GM23248 (cell line): ENCODE results near the gene MBNL1. TPM values are rescaled to one million over a fixed set of nuclear protein-coding genes. Genes with fewer than 3 reads are reported as not detected.

Source experiments
- DNase-seq: peaks from one replicate; pipeline ENCODE4 v3.0.0-alpha.2; 2015
- H2AFZ ChIP-seq: fragments of 200-600 bp; sonication (generic); 2 replicates; pipeline ENCODE4 v1.6.1; 2016; ENCODE audit warnings: antibody characterized with exemption
- H3F3A ChIP-seq: fragments of 200-600 bp; sonication (generic); 2 replicates; pipeline ENCODE4 v1.6.1; 2016; ENCODE audit warnings: mild to moderate bottlenecking, antibody characterized with exemption, mixed run types; ENCODE audit not compliant: insufficient read depth
- H3K27ac ChIP-seq: fragments of 200-600 bp; sonication (generic); 2 replicates; pipeline ENCODE4 v1.5.1; 2016; ENCODE audit warnings: mild to moderate bottlenecking
- H3K27me3 ChIP-seq: fragments of 200-600 bp; sonication (generic); replicated peaks from 2 replicates; pipeline ENCODE4 v1.6.1; 2016; ENCODE audit warnings: mild to moderate bottlenecking; ENCODE audit not compliant: insufficient read depth
- H3K36me3 ChIP-seq: fragments of 200-600 bp; sonication (generic); 2 replicates; pipeline ENCODE4 v1.6.1; 2016; ENCODE audit warnings: low read depth, mild to moderate bottlenecking
- H3K4me1 ChIP-seq: fragments of 200-600 bp; sonication (generic); 2 replicates; pipeline ENCODE4 v1.6.1; 2016; ENCODE audit warnings: mild to moderate bottlenecking; ENCODE audit not compliant: insufficient read depth
- H3K4me2 ChIP-seq: fragments of 200-600 bp; sonication (generic); one replicate; pipeline ENCODE4 v1.6.1; 2016; ENCODE audit warnings: mild to moderate bottlenecking; ENCODE audit not compliant: unreplicated experiment
- H3K4me3 ChIP-seq: fragments of 200-600 bp; sonication (generic); 2 replicates; pipeline ENCODE4 v1.5.1; 2016; ENCODE audit warnings: mild to moderate bottlenecking
- H3K79me2 ChIP-seq: fragments of 200-600 bp; sonication (generic); 2 replicates; pipeline ENCODE4 v1.6.1; 2016; ENCODE audit warnings: mild to moderate bottlenecking; ENCODE audit not compliant: insufficient read depth
- H3K9ac ChIP-seq: fragments of 200-600 bp; sonication (generic); 2 replicates; pipeline ENCODE4 v1.6.1; 2016; ENCODE audit warnings: mild to moderate bottlenecking
- H3K9me2 ChIP-seq: fragments of 200-600 bp; sonication (generic); 2 replicates; pipeline ENCODE4 v1.6.1; 2016; ENCODE audit warnings: mixed run types, mild to moderate bottlenecking, moderate library complexity; ENCODE audit not compliant: insufficient read depth
- H3K9me3 ChIP-seq: fragments of 200-600 bp; sonication (generic); one replicate; pipeline ENCODE4 v1.6.1; 2017; ENCODE audit warnings: low read depth
- H4K20me1 ChIP-seq: fragments of 200-600 bp; sonication (generic); 2 replicates; pipeline ENCODE4 v1.6.0; 2016; ENCODE audit not compliant: insufficient read depth
- EZH2 ChIP-seq: fragments of 200-600 bp; sonication (generic); IDR thresholded peaks from 2 replicates; pipeline ENCODE4 v1.6.1; 2018; ENCODE audit warnings: antibody characterized with exemption, mild to moderate bottlenecking; ENCODE audit not compliant: insufficient read depth, poor library complexity, severe bottlenecking
- EZH2phosphoT487 ChIP-seq: fragments of 200-600 bp; sonication (generic); IDR thresholded peaks from 2 replicates; pipeline ENCODE4 v1.6.1; 2018; ENCODE audit warnings: antibody characterized with exemption, moderate library complexity, mild to moderate bottlenecking, low read depth; ENCODE audit not compliant: insufficient read depth
- WGBS, 2 experiments: methylation state at CpG; one replicate each; pipeline ENCODE4 v1.1.6; 2015 to 2017; ENCODE audit warnings: low lambda C conversion rate in 2 of 2, low coverage in 1 of 2; ENCODE audit errors: missing lambda C conversion rate in 2 of 2; 5-methylcytosine and 5-hydroxymethylcytosine counted together
- in situ Hi-C: fragments of 300-500 bp; cut with MboI; formaldehyde crosslinking; loops from 2 replicates; pipeline ENCODE4 v1.15.0; 2020
- polyA plus RNA-seq: library from polyadenylated mRNA; unstranded; fragments of >200 nt; fragmentation: Nextera tagmentation; extraction: Ambion mirVana; gene quantifications from 2 replicates; pipeline ENCODE4 v1.2.1, GENCODE V29; 2016
- total RNA-seq: library from RNA; depleted of rRNA; stranded (reverse); fragments of >200 nt; shearing (Covaris generic); gene quantifications from 2 replicates; pipeline ENCODE4 v1.2.3, GENCODE V29; 2014

The MBNL1 gene
- total and polyA plus RNA-seq, 2 experiments from 2014 or later = 89.5 to 262 TPM

DNA sequence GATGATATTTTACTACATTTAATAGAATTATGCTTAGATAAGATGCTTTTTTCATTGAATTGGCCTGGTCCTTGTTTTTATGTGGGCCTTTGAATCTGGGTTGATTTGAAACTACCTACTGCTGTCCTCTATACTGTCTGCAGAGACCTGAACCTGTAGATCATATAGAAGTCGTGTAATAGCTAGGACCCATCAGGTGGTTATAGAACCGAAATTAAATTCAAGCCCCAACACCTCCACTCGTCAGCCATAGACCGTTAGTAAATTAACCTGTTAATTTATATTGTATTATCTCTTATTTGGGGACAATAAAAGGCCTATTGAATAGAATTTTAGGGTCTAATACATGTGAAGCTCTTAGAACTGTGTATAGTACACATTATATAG is 108.4 kb downstream of the MBNL1 start:
- peaks cover 60% of the 10 kb centered on the region for H3K4me1 ChIP-seq
- no peak overlapping the region for H3K4me3 ChIP-seq
- H2AFZ ChIP-seq = no peak overlapping the region
- H3K79me2 ChIP-seq = peaks cover 100% of the 10 kb centered on the region
- H3K9ac ChIP-seq = no peak overlapping the region
- in situ Hi-C loops = no loop called here
- no peaks in the 10 kb centered on the region for H3K9me3 ChIP-seq
- no peaks in the 10 kb centered on the region; the same call in 1 of the 2 replicates for H3K9me2 ChIP-seq
- H3K27me3 ChIP-seq = no peaks in the 10 kb centered on the region
- H3F3A ChIP-seq = peaks cover 39% of the 10 kb centered on the region
- H3K36me3 ChIP-seq = peaks cover 17% of the 10 kb centered on the region
- DNase-seq = no peak
- TF ChIP-seq EZH2phosphoT487 (no peak), EZH2 (no peak)
- 96 to 99% methylated on average over 4 of the region's 4 CpGs for WGBS, 2 experiments
- H4K20me1 ChIP-seq = no peaks in the 10 kb centered on the region
- H3K27ac ChIP-seq = peak overlapping the region; percentile 22; the same call in 1 of the 2 replicates
- no peak overlapping the region for H3K4me2 ChIP-seq

DNA sequence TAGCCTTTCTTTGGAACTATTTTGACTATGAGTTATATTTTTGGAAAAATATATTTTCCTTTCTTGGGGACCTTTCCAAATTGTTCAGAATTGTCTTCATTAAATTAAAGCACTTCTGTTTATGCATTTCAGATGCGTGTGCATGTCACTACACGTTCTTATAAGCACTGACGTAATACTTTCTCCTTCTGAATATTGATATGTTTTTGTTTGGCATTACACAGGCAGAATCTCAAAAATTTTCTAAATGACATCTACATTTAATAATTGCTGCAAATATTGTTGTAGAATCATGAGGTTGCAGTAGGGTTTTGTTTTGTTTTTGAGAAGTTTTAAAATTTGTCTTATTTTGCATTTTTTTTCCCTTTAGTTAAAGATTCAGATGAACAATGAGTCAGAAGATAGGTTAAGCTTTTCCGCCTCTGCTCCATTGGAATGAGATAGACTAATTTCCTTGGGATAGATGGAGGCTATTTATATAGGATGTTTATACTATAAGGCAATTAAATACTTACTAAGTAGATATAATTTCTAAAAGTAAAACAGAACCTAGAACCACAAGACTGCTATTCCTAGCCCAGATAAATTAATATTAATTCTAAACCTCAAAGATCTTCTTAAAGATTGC is 110.8 kb downstream of the MBNL1 start:
- no peak overlapping the region for H3K4me3 ChIP-seq
- H3F3A ChIP-seq = peaks cover 51% of the 10 kb centered on the region
- no peak overlapping the region for H3K9ac ChIP-seq
- no peak overlapping the region for H3K27ac ChIP-seq
- TF ChIP-seq EZH2phosphoT487 (no peak), EZH2 (no peak)
- WGBS, 2 experiments = 68 to 72% methylated on average over 4 of the region's 4 CpGs
- H3K4me2 ChIP-seq = peak overlapping the region; percentile 12
- in situ Hi-C loops = no loop called here
- peaks cover 17% of the 10 kb centered on the region for H3K36me3 ChIP-seq
- no peaks in the 10 kb centered on the region; the same call in 1 of the 2 replicates for H3K9me2 ChIP-seq
- peaks cover 76% of the 10 kb centered on the region for H3K4me1 ChIP-seq
- no peaks in the 10 kb centered on the region for H3K27me3 ChIP-seq
- H3K79me2 ChIP-seq = peaks cover 100% of the 10 kb centered on the region
- no peaks in the 10 kb centered on the region for H3K9me3 ChIP-seq
- H4K20me1 ChIP-seq = no peaks in the 10 kb centered on the region
- peak; percentile 39 for DNase-seq
- H2AFZ ChIP-seq = no peak overlapping the region

DNA sequence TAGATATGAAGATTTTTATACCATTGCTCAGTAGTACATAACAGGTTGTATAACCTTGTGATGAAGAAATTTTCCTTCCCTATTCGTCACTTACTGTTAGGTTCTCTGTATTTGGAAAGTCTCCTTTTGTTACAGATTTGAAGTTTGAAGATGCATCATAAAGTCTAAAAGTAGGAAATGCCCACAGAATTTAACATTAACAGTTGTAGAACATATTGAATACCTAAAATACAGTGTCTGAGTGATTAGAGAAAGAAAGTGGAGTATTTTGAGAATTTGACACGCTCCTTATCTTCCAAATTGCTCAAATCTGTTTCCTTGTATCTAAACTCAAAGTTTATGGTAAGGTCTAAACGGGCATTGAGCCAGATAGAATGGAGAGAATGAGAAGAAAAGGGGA is 111.3 kb downstream of the MBNL1 start:
- no peaks in the 10 kb centered on the region; the same call in 1 of the 2 replicates for H3K9me2 ChIP-seq
- no peak overlapping the region for H2AFZ ChIP-seq
- no peak for DNase-seq
- no peaks in the 10 kb centered on the region for H3K27me3 ChIP-seq
- H3K4me2 ChIP-seq = no peak overlapping the region
- H3K79me2 ChIP-seq = peaks cover 100% of the 10 kb centered on the region
- peaks cover 76% of the 10 kb centered on the region for H3K4me1 ChIP-seq
- TF ChIP-seq EZH2 (no peak), EZH2phosphoT487 (no peak)
- peaks cover 55% of the 10 kb centered on the region for H3F3A ChIP-seq
- 96 to 99% methylated on average over 3 of the region's 3 CpGs for WGBS, 2 experiments
- in situ Hi-C loops = no loop called here
- H3K9ac ChIP-seq = no peak overlapping the region
- H3K9me3 ChIP-seq = no peaks in the 10 kb centered on the region
- peaks cover 15% of the 10 kb centered on the region for H3K36me3 ChIP-seq
- no peak overlapping the region for H3K27ac ChIP-seq
- no peak overlapping the region for H3K4me3 ChIP-seq
- no peaks in the 10 kb centered on the region for H4K20me1 ChIP-seq

DNA sequence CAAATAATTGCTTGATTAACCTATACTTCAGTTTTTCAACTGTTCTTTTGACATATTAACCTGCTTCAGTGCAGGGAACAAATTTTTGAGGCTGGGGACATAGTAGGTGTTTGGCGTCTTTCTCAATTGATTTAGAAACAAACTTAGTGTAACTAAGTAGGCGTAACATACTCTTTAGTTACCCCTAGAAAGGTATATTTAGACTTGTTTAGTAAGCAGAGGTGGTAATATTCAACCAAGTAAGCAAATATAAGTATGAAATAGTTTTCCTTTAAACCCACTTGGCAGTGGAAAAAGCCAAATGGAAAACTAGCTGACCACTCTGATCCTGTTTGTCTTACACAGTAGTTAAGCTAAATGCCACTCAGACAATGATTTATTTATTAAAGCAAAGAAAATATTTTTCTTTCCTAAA is 113.2 kb downstream of the MBNL1 start:
- Histone ChIP-seq H3K9ac (peak overlapping the region; percentile 59), H3K36me3 (peaks cover 13% of the 10 kb centered on the region), H2AFZ (no peak overlapping the region), H3K4me1 (peaks cover 77% of the 10 kb centered on the region), H3K27ac (peak overlapping the region; percentile 16; the same call in 1 of the 2 replicates), H3K9me3 (no peaks in the 10 kb centered on the region), H3K27me3 (no peaks in the 10 kb centered on the region), H3K4me2 (peak overlapping the region; percentile 85), H3K79me2 (peaks cover 98% of the 10 kb centered on the region), H3K4me3 (peak overlapping the region; percentile 61), H4K20me1 (no peaks in the 10 kb centered on the region), H3F3A (peaks cover 63% of the 10 kb centered on the region), H3K9me2 (no peaks in the 10 kb centered on the region; the same call in 1 of the 2 replicates)
- WGBS, 2 experiments = 98% methylated on average over 2 of the region's 2 CpGs
- no peak for TF ChIP-seq EZH2
- no peak for TF ChIP-seq EZH2phosphoT487
- in situ Hi-C loops = no loop called here
- DNase-seq = no peak
